AG09319 (cell line): ENCODE data around the gene ABCG4.

Experiments
- DNase-seq: peaks from one replicate; pipeline ENCODE4 v3.0.0-alpha.2; 2010; ENCODE audit warnings: low read depth; ENCODE audit errors: extremely low read depth
- CTCF ChIP-seq: IDR thresholded peaks from 2 replicates; pipeline ENCODE4 v1.5.1; 2011; ENCODE audit warnings: low read depth, mild to moderate bottlenecking, inconsistent platforms, low read length, moderate library complexity

The ABCG4 gene

DNA sequence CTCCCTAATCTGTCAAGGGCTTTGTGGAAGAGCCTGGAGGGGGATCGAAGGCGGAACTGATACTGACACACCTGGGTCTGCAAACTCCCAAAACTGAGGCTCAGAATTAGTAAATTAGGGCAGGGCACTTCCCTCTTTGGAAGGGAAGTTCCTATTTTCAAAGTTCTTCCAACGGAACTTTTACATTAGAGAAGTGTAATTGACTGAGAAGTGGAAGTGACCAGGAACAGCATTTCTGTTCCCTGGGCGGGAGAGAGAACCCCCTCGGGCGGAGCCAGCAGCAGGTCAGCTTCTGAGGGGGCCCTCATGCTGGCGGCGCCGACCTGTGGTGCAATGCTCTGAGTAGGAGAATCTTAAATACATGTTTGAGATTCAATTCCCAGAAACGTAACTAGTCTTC lies 56.2 kb downstream of the ABCG4 start:
- no peak for DNase-seq

GRCh38 chr11:119205574-119206510 lies 57.0 kb downstream of the ABCG4 start, which contains the start of gene CBL:
TSS of gene CBL (plus strand) at chr11:119206339. CDS start at chr11:119206418, 79 bp downstream.
- peak; percentile 71 for DNase-seq
- peak; percentile 81 for TF ChIP-seq CTCF

More for the DNA sequence above, 56.2 kb downstream of the ABCG4 start:
- no peak for TF ChIP-seq CTCF

DNA sequence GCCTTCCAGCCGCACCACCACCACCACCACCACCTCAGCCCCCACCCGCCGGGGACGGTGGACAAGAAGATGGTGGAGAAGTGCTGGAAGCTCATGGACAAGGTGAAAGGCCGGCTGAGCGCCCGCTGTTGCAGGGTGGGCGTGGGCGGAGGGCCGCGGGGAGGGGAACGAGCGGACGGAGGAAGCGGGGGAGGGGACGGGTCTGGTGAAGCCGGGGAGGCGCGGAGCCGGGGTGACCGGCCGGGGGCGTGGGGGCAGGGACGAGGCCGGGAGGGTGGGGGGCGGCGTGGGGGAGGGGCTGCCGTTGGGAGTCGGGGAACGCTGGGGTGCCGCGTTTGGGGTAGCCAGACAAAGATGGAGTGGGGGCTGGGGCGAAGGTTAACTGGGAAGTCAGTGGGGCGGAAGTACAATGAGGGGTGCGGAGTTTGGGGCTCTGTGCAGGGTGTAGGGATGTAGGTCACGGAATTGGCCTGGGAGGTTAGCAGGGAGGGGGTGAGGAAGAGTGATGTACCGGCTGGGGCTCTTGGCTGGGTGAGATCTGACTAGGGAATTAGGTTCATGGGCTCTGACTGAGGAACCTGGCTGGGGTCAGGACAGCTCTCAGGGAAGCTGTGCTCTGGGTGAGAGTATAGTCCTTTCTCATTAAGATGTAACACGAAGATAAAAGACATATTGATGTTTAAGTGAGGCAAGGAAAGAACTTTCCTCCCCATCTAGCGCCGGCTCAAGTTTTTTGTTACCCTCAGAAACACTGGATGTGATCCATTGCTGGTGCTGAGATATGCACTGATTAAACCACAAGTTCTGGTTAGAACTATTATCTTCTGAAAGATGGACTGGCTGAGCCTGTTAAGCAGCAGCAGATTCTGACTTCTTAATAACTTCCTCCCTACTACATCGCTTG lies 57.9 kb downstream of the ABCG4 start:
- no peak for TF ChIP-seq CTCF
- no peak for DNase-seq

DNA sequence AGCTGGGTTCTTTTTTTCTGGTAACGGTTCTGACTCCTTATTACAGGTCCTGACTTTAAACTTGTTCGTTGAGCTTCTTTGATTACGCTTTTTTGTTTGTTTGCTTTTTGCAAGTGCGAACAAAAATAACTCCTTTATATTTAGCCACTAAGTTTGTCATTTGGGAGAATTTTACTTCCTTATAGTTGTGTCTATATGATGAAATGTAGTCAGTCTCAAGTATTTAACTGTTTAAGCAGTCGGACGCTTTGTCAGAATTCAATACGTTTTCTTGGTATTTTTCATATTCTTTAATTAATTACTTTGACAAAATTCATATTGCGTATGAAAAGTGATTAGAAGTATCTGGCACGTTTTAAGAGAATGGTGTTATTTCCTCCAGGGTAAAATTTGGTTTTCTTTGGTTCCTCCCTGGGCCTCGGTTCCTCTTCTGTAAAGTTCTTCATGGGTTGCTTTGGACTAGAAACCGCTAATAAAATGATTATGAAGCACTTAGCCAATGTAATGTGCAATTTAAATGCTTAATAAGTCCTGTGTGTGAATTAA lies 58.6 kb downstream of the ABCG4 start:
- no peak for DNase-seq
- no peak for TF ChIP-seq CTCF

DNA sequence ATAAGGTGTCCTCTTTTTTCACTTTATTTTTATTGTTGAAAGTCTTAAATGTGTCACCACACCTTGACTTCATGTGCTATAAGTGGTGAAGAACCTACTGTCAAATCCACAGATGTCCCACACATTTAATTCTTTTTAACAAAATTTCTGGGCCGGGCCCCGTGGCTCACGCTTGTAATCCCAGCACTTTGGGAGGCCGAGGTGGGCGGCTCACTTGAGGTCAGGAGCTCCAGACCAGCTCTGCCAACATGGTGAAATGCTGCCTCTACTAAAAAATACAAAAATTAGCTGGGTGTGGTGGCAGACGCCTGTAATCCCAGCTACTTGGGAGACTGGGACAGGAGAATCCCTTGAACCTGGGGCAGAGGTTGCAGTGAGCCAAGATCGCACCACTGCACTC lies 60.3 kb downstream of the ABCG4 start:
- TF ChIP-seq CTCF = no peak

GRCh38 chr11:119210050-119210449 lies 61.2 kb downstream of the ABCG4 start:
- DNase-seq = no peak
- no peak for TF ChIP-seq CTCF

More for the DNA sequence above, 60.3 kb downstream of the ABCG4 start:
- DNase-seq = no peak
